GM10266 (cell line): Measurements from ENCODE around the gene AKNAD1.

Source experiments
- DNase-seq: peaks from one replicate; pipeline ENCODE4 v3.0.0; 2012; ENCODE audit errors: extremely low spot score
- TF ChIP-seq, protein P1 (sequence below): IDR thresholded peaks from 2 replicates; pipeline ENCODE4 v1.5.1; 2012; ENCODE audit warnings: mild to moderate bottlenecking, low read depth; ENCODE audit not compliant: control insufficient read depth, insufficient read depth; ENCODE audit errors: missing control alignments

Gene AKNAD1

DNA sequence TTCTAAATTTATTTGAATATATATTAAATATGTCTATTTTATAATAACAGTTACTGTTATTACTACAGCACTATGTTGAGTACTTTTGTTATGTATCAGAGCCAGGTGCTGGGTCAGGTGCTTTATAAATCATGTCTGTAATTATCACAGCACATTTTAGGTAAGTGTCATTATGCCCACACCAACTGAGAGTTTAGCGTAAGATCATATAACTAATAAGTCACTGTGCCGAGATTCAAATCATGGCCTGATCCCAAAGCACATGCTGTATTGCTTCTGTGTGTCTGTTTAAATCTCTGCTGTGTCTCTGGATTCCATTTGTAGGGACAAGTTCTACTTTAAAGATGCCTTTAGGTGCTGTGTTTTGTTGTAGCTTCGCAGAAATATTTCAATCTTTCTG is 21.8 kb upstream of the AKNAD1 start:
- TF ChIP-seq, protein P1, sequence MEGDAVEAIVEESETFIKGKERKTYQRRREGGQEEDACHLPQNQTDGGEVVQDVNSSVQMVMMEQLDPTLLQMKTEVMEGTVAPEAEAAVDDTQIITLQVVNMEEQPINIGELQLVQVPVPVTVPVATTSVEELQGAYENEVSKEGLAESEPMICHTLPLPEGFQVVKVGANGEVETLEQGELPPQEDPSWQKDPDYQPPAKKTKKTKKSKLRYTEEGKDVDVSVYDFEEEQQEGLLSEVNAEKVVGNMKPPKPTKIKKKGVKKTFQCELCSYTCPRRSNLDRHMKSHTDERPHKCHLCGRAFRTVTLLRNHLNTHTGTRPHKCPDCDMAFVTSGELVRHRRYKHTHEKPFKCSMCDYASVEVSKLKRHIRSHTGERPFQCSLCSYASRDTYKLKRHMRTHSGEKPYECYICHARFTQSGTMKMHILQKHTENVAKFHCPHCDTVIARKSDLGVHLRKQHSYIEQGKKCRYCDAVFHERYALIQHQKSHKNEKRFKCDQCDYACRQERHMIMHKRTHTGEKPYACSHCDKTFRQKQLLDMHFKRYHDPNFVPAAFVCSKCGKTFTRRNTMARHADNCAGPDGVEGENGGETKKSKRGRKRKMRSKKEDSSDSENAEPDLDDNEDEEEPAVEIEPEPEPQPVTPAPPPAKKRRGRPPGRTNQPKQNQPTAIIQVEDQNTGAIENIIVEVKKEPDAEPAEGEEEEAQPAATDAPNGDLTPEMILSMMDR = no peak
- no peak for DNase-seq

DNA sequence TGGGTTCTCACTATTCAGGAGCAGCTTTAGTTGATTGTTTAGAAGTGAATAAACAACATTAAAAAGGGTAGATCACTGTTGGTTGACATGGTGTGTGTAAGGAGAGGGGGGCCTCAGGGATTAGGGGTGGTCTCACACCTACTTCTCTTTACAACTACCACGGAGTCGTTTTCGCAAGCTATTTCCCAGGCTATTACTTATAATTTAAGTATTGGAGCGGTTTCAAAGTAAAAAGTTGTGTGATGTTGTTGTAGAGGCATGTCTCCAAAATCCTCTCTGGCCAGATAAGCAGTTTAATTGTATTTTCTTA is 21.2 kb upstream of the AKNAD1 start:
- TF ChIP-seq, protein P1 = no peak
- DNase-seq = no peak

DNA sequence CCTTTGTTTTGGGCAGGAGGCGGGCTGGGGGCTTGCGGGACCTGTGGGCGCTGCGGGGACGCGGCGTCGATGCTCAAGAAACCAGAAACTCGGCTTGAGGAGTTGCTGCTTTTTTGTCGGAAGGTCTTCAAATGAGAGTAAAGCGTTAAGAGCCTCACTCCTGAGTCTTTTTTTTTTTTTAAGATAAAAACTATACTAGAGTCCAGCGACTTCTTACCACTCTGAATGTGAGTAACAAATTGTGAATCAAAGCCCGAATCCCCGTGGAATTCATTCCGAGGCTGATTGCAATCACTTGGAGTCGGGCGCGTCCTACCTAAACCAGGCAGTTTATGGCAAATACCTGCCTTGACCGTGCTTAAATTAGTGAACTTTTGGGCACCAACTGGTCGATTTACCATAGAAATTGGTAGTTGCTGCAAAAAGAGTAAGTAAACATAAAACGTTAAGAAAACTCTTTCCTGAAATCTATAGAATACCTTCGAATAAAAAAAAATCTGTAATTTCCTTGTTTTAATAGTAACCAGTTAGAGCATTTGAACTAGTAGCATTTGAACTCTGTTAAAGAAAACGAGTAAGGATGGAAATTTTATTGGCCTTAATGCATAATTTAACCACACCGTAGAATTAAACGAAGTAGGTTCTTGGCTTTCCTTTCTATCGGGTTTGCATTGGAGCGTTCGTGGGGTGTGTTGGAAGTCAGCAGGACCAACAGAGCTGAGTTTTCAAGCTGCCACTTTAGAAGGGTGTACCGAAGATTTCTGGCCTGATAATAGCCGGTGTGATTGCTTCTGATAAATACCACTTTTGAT is 20.7 kb upstream of the AKNAD1 start:
- DNase-seq = no peak
- TF ChIP-seq, protein P1 = no peak

DNA sequence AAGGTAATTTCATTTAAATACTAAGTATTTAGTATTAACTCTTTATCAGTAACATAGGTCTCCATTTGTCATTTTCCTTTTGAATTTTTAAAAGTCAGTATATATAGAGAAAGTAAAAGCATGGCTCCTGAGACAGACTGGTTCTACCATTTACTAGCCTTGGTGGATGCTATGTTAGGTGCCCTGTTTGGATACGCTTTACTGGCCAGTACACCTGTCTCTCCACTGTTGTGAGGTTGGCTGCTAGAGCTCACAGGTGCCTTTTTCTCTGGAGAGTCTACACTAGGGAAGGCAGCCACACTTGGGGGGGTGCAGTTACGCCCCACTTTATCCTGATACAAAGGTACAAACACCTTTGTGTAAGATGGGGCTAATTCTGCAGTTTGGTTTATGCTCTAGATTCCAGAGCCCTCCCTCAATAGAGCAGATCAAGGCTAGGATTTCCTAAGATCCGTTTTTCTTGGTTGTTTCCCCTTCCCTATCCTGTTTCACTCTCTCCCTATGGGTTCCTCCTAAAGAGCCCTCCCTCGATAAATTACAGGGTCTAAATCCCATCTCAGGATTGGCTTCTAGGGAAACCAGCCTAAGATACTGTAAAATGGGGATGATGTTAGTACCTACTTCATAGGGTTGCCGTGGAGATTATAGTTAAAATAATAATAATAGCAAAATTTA is 14.3 kb upstream of the AKNAD1 start:
- no peak for DNase-seq
- TF ChIP-seq, protein P1 = no peak

DNA sequence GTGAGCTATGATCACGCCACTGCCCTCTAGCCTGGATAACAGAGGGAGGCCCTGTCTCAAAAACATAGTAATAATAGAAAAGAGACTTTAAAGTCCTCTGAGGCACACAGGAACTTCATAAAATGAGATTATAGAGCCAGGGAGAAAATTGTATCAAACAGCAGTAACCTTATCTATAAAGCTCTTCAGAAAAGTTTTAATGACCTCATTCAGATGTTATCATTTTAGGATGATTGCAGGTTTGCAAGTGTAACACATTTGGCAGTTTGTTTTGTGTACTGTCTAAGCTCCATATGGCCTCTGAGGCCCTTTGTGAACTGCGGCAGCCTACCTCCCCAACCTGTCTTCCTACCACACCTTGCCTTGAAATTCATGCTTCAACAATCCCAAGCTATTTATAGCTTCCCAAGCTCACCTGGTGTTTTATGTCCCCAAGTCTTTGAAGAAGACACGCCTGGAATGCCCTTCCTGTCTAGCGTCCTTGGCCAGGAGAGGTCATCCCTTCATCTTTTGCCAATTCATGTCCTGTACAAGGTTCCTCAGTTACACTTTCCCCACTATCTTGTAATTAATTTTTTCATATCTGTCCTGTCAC is 8.5 kb upstream of the AKNAD1 start:
- TF ChIP-seq, protein P1 = no peak
- no peak for DNase-seq

DNA sequence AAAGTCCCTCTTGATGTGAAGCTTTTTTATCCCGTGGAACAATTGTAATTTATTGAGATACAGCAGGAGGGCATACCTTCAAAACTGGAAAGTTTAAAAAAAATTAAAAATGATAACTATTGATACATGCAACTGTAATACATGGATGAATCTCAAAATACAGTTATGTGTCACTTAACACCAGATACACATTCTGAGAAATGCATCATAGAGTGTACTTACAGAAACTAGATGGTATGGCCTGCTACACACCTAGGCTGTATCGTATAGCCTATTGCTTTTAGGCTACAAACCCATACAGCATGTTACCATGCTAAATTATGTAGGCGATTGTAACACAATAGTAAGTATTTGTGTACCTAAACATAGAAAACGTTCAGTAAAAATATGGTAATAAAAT is 7.1 kb upstream of the AKNAD1 start:
- TF ChIP-seq, protein P1 = no peak
- no peak for DNase-seq

DNA sequence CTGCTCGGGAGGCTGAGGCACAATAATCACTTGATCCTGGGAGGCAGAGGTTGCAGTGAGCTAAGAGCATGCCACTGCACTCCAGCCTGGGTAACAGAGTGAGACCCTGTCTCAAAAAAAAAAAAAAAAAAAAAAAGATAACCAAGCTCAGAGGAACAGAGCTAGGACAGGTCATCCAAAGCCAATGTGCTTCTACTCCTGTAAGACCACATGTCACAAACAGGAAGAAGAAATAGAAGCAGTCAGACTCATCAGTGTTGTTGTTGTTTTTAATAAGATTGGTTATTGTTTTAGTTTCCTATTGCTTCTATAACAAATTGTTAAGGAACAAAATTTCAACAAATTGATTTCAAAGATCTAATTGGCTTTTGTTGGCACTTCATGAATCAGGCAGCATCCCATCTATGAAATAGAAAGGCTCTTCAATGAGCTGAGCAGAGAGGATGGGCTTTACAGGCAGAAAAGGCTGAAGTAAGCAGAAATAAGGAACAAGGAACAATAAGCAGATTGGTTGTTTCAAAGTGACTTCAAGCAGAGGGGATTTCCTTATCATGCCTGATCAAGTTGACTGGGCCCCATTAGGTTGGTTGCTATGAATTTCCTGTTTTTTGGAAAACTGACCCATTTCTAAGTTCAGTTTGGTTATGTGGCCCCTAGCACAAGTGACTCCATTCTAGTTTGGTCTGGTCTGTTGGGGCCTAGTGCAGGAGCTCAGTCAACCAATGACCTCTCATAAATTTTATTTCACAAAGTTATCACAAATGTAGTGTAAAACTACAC is 6.0 kb upstream of the AKNAD1 start:
- no peak for DNase-seq
- TF ChIP-seq, protein P1 = no peak
